ENCODE results near the gene CCNK.

CCNK gene

GRCh38 chr14:99466758-99467157, 14.5 kb upstream of the CCNK start:
- TF ChIP-seq ZFX (IDR thresholded peaks at IDR 0.05): no peak
- TF ChIP-seq, protein P1, sequence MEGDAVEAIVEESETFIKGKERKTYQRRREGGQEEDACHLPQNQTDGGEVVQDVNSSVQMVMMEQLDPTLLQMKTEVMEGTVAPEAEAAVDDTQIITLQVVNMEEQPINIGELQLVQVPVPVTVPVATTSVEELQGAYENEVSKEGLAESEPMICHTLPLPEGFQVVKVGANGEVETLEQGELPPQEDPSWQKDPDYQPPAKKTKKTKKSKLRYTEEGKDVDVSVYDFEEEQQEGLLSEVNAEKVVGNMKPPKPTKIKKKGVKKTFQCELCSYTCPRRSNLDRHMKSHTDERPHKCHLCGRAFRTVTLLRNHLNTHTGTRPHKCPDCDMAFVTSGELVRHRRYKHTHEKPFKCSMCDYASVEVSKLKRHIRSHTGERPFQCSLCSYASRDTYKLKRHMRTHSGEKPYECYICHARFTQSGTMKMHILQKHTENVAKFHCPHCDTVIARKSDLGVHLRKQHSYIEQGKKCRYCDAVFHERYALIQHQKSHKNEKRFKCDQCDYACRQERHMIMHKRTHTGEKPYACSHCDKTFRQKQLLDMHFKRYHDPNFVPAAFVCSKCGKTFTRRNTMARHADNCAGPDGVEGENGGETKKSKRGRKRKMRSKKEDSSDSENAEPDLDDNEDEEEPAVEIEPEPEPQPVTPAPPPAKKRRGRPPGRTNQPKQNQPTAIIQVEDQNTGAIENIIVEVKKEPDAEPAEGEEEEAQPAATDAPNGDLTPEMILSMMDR (conservative IDR thresholded peaks at IDR 0.05): no peak
- H3K27ac ChIP-seq: no peak overlapping the region

GRCh38 chr14:99467336-99468078, 13.7 kb upstream of the CCNK start:
- TF ChIP-seq ZFX (IDR thresholded peaks at IDR 0.05): no peak
- TF ChIP-seq, protein P1 (conservative IDR thresholded peaks at IDR 0.05): no peak
- no peak overlapping the region for H3K27ac ChIP-seq

DNA sequence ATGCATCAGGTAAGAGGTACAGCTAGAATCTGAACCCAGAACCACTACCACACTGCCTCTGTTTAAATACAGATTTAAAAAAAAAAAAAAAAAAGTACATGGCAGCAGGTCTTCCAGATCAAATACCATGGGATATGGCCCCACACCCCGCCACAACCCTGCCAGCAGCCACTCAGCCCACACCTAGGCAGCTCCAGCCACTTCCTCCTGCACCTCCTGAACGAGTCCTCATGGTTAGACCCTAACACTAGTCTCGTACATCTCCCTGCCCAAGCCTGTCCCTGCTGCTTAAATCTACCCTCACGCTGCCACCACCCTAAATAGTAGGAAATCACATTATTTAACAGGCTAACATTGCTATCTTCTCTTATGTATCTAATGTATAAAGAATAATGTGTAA, 13.1 kb upstream of the CCNK start:
- no peak for TF ChIP-seq ZFX (IDR thresholded peaks at IDR 0.05)
- TF ChIP-seq, protein P1 (conservative IDR thresholded peaks at IDR 0.05): no peak
- H3K27ac ChIP-seq: no peak overlapping the region

DNA sequence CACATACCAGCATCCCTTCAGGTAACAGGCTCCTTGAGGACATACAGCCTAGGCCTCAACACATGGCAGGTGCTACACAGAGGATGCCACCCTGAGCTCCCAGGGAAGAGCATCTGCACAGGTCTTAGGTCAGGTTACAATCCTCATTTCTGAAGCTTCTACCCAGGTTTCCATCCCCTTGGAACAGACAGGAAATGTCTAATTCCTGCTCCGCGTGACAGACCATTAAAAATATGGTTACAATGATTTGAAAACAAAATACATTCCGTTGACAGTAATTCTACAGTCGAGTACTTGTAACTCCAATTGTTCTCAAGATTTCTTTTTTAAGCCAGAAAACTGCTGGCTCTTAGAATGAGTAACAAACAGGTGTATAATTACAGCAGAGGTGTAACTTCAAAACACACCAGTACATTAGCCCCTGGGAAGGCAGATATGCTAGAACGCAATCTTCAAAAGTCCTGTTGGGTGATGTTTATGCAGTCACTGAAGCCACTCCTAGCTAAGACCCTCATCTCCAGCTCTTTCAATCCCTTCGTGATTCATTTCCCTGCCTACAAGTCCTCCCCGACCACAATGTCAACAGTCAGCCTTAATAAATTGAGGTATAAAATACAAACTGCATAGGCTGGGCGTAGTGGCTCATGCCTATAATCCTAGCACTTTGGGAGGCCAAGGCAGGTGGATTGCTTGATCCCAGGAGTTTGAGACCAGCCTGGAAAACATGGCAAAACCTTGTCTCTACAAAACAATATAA, 12.2 kb upstream of the CCNK start:
- H3K27ac ChIP-seq: no peak overlapping the region
- TF ChIP-seq ZFX (IDR thresholded peaks at IDR 0.05): no peak
- TF ChIP-seq, protein P1 (conservative IDR thresholded peaks at IDR 0.05): no peak

DNA sequence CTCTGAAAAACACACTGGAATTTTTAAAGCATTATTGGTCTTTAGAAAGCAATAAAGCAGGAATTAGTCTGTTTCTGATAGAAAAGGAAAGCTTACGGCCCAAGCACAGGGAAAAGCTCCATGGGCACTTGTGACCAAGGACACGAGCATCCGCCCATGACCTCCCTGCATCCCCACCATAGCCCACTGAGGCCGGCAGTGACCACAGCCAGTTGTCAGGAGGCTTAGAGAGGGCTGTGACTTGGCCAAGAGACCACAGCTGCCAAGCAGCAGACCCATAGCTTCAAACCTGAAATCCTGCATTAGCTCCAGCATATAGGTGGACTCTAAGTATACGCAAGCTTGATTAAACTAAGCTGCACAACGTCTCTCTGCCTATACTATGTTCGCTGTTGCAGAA, 9.5 kb upstream of the CCNK start:
- no peak for TF ChIP-seq ZFX (IDR thresholded peaks at IDR 0.05)
- TF ChIP-seq, protein P1 (conservative IDR thresholded peaks at IDR 0.05): no peak
- H3K27ac ChIP-seq: no peak overlapping the region

- H3K27ac ChIP-seq: no peak overlapping the region
- TF ChIP-seq, protein P1 (conservative IDR thresholded peaks at IDR 0.05): no peak
- TF ChIP-seq ZFX (IDR thresholded peaks at IDR 0.05): no peak
Observed at GRCh38 chr14:99472937-99473336, 8.3 kb upstream of the CCNK start.

DNA sequence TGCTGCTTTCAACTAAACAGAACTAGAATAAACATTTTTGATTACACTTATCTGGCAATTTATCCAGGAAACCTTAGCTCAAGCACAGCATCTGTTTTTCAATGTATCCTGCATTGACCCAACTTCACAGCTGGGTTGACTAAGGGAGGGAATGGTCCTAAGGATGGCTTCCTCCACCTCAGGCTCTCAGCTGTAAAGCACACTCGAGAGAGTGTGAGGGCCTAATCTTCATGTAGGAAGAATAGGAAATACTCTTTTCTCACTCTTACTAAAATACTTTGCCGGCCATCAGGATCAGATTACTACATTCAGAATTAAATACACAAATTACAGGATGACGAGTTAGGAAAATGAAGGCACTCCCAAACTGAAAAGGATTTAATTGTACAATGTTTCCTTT, 7.8 kb upstream of the CCNK start:
- TF ChIP-seq, protein P1 (conservative IDR thresholded peaks at IDR 0.05): no peak
- no peak for TF ChIP-seq ZFX (IDR thresholded peaks at IDR 0.05)
- H3K27ac ChIP-seq: no peak overlapping the region

All from C4-2B (cell line).